Endothelial cell of umbilical vein (primary cell): ENCODE measurements around the gene KDM4B. TPM values are rescaled to one million over a fixed set of nuclear protein-coding genes. Genes with fewer than 3 reads are reported as not detected.

Experiments used
- BruUV-seq: library from RNA; stranded (reverse); fragments of 400-500 nt; replicated peaks from 2 replicates; lab custom pipeline; 2021; lab: Mats Ljungman, UMichigan
- CTCF ChIA-PET: fragments of 300-600, 350-600 bp; sonication (Branson Sonifier 250); formaldehyde crosslinking; loops from one replicate; lab custom pipeline; 2021; ENCODE audit warnings: antibody characterized with exemption, inconsistent platforms; lab: Charles Lee
- POLR2A ChIA-PET: fragments of 300-600, 350-600 bp; sonication (Branson Sonifier 250); formaldehyde crosslinking; loops from one replicate; lab custom pipeline; 2021; ENCODE audit warnings: antibody characterized with exemption, inconsistent platforms; lab: Charles Lee
- DNase-seq: peaks from one replicate; pipeline ENCODE4 v3.0.0-alpha.2; 2011; ENCODE audit warnings: low read depth, low spot score
- FAIRE-seq: peaks from 2 replicates; lab custom pipeline; 2011; peaks lifted over from hg19 to GRCh38; lab: Jason Lieb, UNC
- H2AFZ ChIP-seq: 2 replicates; pipeline ENCODE4 v1.6.0; 2012; ENCODE audit warnings: low read depth, low read length, control low read depth, inconsistent platforms
- H3K27ac ChIP-seq: 2 replicates; pipeline ENCODE4 v1.5.1; 2011; ENCODE audit warnings: low read depth, mild to moderate bottlenecking, control low read depth, low read length, moderate library complexity; ENCODE audit not compliant: insufficient read depth
- H3K27me3 ChIP-seq, 2 experiments: 2 replicates each; pipeline versions ENCODE4 v1.6.0 to v1.6.1; 2011; ENCODE audit warnings: low read length in 2 of 2, mixed read lengths in 1 of 2; ENCODE audit not compliant: control insufficient read depth in 2 of 2, insufficient read depth in 2 of 2
- H3K36me3 ChIP-seq, 2 experiments: 2 replicates in 1 of 2; 3 replicates in 1 of 2; pipeline ENCODE4 v1.5.1; 2011; ENCODE audit warnings: low read length in 2 of 2, mild to moderate bottlenecking in 1 of 2, moderate library complexity in 1 of 2; ENCODE audit not compliant: control insufficient read depth in 2 of 2, insufficient read depth in 2 of 2; ENCODE audit errors: extremely low read depth in 1 of 2
- H3K4me1 ChIP-seq: 3 replicates; pipeline ENCODE4 v1.5.1; 2011; ENCODE audit warnings: mild to moderate bottlenecking, low read length; ENCODE audit not compliant: control insufficient read depth, insufficient read depth; ENCODE audit errors: extremely low read depth
- H3K4me2 ChIP-seq: 2 replicates; pipeline ENCODE4 v1.6.1; 2011; ENCODE audit warnings: low read length, control low read depth, mixed read lengths; ENCODE audit not compliant: insufficient read depth
- H3K4me3 ChIP-seq, 3 experiments: fragments of 200-600 bp in 1 of 3; sonication (generic), shearing (Covaris generic) in 1 of 3; replicated peaks in 1 of 3; 2 replicates each; pipeline ENCODE4 v1.5.1; 2011 to 2016; ENCODE audit warnings: control low read depth in 3 of 3, low read length in 3 of 3, mild to moderate bottlenecking in 2 of 3, inconsistent platforms in 1 of 3, low read depth in 1 of 3, moderate library complexity in 1 of 3; ENCODE audit not compliant: insufficient read depth in 1 of 3
- H3K79me2 ChIP-seq: 2 replicates; pipeline ENCODE4 v1.6.0; 2012; ENCODE audit warnings: low read length, inconsistent platforms; ENCODE audit not compliant: control insufficient read depth, insufficient read depth
- H3K9ac ChIP-seq: replicated peaks from 2 replicates; pipeline ENCODE3; 2011; ENCODE audit warnings: low read length, control low read depth; ENCODE audit not compliant: insufficient read depth; ENCODE audit errors: extremely low read depth
- H3K9me1 ChIP-seq: replicated peaks from 3 replicates; pipeline ENCODE4 v1.6.0; 2011; ENCODE audit warnings: mild to moderate bottlenecking, low read length; ENCODE audit not compliant: control insufficient read depth, insufficient read depth; ENCODE audit errors: extremely low read depth
- H3K9me3 ChIP-seq: replicated peaks from 2 replicates; pipeline ENCODE4 v1.5.1; 2012; ENCODE audit warnings: low read length, inconsistent platforms; ENCODE audit not compliant: control insufficient read depth, insufficient read depth
- H4K20me1 ChIP-seq: replicated peaks from 2 replicates; pipeline ENCODE3; 2011; ENCODE audit warnings: mild to moderate bottlenecking, low read length; ENCODE audit not compliant: control insufficient read depth, insufficient read depth; ENCODE audit errors: extremely low read depth
- EZH2 ChIP-seq: IDR thresholded peaks from 2 replicates; pipeline ENCODE4 v1.6.1; 2012; ENCODE audit warnings: borderline replicate concordance, low read depth, mild to moderate bottlenecking, moderate library complexity, low read length, inconsistent platforms; ENCODE audit not compliant: severe bottlenecking
- FOS ChIP-seq: IDR thresholded peaks from 2 replicates; pipeline ENCODE4 v1.6.1; 2011; ENCODE audit warnings: mild to moderate bottlenecking, low read length, moderate library complexity, borderline replicate concordance; ENCODE audit not compliant: insufficient read depth
- GATA2 ChIP-seq: IDR thresholded peaks from 2 replicates; pipeline ENCODE4 v1.7.0; 2011; ENCODE audit warnings: low read depth, mild to moderate bottlenecking, moderate library complexity, mixed read lengths, low read length; ENCODE audit not compliant: insufficient read length, insufficient read depth
- MAX ChIP-seq: IDR thresholded peaks from 2 replicates; pipeline ENCODE4 v1.6.1; 2011; ENCODE audit not compliant: insufficient read depth, insufficient read length
- POLR2A ChIP-seq: IDR thresholded peaks from 2 replicates; pipeline ENCODE4 v1.6.1; 2012; ENCODE audit warnings: low read depth, mild to moderate bottlenecking, control low read depth, low read length
- dilution Hi-C: fragments of 300-500 bp; cut with MboI; formaldehyde crosslinking; loops from one replicate; pipeline ENCODE4 v1.15.0; 2019; ENCODE audit warnings: low sequenced_read_pairs; ENCODE audit not compliant: extremely low pct_ligation_motif_present
- intact Hi-C: fragments of 100-400 bp; cut with micrococcal nuclease; formaldehyde crosslinking; loops from one replicate; pipeline ENCODE4 v1.10.0; 2022
- polyA plus RNA-seq, 4 experiments: library from polyadenylated mRNA; depleted of rRNA in 3 of 4; stranded (reverse) in 3 of 4; unstranded in 1 of 4; fragments of >200 nt; gene quantifications; 2 replicates each; pipeline versions ENCODE4 v1.2.1 to v1.2.3, GENCODE V29; 2011 to 2012; ENCODE audit warnings: missing spikeins in 1 of 4
- total RNA-seq: library from RNA; stranded (reverse); gene quantifications from 2 replicates; pipeline ENCODE4 v1.2.3, GENCODE V29; 2021

KDM4B gene
- total and polyA plus RNA-seq, 2 donors (not counting 3 experiments of a cell fraction or from before 2014, with no cell fraction given), result 12.4 to 37.2 TPM

DNA sequence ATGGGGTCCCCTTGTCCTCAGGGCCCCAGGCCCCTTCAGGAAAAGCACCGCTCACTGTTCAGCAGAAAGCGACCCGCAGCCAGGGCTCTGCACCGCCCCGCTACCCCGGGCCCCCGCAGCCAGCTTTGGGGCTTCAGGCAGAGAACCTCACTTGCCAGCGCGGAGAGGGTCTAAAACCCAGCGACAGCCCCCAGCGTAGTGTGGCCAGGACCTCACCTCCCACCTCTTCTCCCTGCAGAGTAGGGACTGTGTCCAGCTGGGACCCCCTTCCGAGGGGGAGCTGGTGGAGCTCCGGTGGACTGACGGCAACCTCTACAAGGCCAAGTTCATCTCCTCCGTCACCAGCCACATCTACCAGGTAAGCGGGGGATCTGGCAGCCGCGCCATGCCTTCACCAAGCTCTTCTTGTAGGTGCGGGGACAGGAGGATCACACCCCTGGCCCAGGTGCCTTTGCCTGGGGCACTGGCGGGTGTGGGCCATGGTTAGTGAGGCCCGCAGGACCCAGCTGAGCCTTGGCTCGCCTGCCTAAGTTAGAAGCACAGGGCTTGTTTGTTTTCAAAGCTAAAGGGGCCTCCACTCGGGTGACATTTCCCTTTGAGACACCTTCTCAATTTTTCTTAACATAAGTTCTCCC, 175.7 kb downstream of the KDM4B start:
- Histone ChIP-seq H3K4me1 (no peaks in the 10 kb centered on the region), H3K4me2 (no peak overlapping the region), H2AFZ (no peak overlapping the region), H3K9me3 (no peaks in the 10 kb centered on the region), H3K36me3 (peaks cover 0 to 19% of the 10 kb centered on the region in 2 experiments), H4K20me1 (no peaks in the 10 kb centered on the region), H3K4me3 (no peak overlapping the region), H3K27me3 (no peaks in the 10 kb centered on the region), H3K27ac (no peak overlapping the region), H3K9me1 (no peaks in the 10 kb centered on the region), H3K9ac (no peak overlapping the region), H3K79me2 (no peaks in the 10 kb centered on the region)
- DNase-seq, result no peak
- intact Hi-C loops, result no loop called here
- dilution Hi-C loops, result no loop called here
- FAIRE-seq, result no peak
- TF ChIP-seq EZH2 (no peak), POLR2A (no peak), GATA2 (no peak), FOS (no peak), MAX (no peak)
- no TSS peak for BruUV-seq
- POLR2A ChIA-PET, result no interaction called here
- CTCF ChIA-PET, result interaction anchor here (1.4 kb wide), 1 partner anchor 9 kb away, joined by 5 read pairs; no protein-coding TSS in a partner anchor
